HG03045 (cell line): ENCODE measurements around the gene FOXP4.

Source experiments
- ATAC-seq: cut with Tn5 transposase; IDR thresholded peaks from one replicate; pipeline ENCODE4 v1.9.1; 2021; ENCODE audit warnings: mild to moderate bottlenecking, moderate library complexity; ENCODE audit not compliant: unreplicated experiment

Gene FOXP4

GRCh38 chr6:41561931-41562911 is 16.0 kb downstream of the FOXP4 start:
- ATAC-seq: no peak

DNA sequence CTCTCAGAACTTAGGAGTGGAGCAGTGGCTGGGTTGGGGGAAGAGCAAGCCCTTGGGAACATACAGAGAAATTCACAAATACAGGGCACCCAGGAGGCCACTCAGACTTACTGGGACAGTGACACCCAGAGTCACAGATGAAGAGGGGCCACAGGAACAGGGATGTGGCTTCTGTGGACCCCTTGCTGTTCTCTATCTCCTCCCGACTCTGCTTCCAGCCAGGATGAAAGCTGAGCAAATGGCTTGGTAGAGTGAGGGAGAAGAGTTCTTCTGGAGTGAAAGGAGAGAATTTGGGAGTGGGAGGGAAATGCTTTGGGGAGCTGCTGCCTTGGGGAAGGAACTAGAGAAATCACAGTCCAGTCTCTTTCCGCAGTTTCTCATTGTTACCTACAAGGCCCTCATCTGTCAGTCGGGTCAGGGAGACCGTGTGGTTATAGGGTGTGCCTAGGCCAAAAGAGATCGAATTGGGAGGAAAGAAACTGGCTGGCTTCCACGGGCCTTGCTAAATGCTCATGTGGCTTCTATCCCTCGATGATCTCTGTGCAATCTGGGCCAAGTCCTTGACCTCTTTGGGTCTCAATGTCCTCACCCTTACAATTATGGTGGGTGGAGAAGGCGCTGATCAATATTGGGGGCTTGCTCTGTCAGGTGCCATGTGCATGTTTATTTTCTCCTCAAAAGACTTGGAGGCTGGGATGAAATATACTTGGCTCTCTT is 17.0 kb downstream of the FOXP4 start:
- no peak for ATAC-seq

- no peak for ATAC-seq
These were observed 18.4 kb downstream of the FOXP4 start for GRCh38 chr6:41564448-41565142.

- no peak for ATAC-seq
These were observed 19.5 kb downstream of the FOXP4 start for GRCh38 chr6:41565701-41566100.

- ATAC-seq: no peak
These were observed 20.8 kb downstream of the FOXP4 start for GRCh38 chr6:41566961-41567360.

DNA sequence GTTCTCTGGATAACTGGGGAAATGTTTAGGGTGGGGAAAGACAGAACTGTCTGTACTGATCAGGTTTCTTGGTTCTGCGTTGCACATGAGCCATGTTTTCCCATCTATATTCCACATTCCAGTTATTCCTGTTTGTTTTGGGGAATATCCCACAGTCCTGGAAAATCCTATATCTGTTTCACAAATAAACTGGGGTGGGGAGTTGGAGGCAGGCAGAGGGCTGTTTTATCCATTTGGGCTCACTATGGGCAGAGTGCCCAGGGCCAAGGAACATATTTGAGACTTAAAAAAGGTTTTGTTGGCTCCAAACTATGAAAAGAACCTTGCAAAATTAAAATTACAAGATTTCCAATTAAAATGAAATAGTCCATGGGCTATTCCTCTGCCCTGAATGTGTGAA is 21.5 kb downstream of the FOXP4 start:
- no peak for ATAC-seq

DNA sequence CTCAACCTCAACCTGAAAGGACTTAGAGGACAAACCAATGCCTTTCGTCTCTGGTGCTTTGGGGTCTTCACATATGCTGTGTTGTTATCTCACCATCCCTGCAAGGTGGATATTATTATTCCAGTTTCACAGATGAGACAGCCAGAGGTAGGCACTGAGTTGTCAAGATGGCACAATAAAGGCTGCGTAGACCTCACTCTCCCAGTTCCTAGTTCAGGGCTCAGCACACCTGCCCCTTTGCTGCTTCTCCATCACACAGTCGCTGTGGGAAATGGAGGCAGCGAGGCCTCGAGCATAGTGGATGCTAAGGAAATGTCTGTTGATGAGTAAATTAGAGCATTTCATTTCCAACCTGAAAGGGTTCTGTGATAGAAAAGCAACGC is 22.0 kb downstream of the FOXP4 start:
- no peak for ATAC-seq

DNA sequence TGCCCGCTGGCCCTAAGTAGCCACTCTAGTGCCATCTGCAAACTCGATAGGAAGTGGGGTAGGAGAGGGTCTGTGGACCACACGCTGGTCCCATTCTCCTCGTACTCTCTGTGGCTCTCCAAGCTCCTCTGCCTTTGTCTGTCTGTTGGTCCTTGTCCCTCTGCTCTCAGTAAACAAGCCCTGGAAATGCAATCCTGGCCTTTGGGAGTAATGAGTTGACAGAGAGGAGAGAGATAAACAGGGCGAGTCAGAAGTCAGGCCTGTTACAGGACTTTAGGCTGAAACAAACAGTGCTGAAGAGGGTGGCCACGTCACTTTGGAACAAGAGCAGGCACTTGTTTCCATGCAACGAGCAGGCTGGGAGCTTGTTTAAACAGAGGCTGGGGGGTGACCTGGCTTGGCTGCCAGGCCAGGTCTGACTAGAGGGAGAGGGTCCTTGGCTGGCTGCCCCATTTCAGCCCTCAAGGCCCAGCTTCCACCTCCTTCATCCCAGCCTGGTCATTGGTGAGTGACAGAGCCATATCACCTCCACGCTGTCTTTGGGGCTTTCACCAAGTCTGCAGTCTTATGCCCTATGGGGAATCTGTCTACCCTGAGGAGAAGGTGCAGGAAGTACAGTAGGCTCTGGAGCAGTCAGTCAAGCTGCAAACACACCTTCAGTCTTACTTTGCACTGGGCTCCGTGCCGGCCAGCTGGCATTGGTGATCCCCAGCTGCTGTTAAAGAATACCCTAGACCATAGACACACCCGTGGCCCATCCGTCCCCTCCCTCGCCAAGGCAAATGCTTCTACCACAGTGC is 22.6 kb downstream of the FOXP4 start:
- no peak for ATAC-seq

DNA sequence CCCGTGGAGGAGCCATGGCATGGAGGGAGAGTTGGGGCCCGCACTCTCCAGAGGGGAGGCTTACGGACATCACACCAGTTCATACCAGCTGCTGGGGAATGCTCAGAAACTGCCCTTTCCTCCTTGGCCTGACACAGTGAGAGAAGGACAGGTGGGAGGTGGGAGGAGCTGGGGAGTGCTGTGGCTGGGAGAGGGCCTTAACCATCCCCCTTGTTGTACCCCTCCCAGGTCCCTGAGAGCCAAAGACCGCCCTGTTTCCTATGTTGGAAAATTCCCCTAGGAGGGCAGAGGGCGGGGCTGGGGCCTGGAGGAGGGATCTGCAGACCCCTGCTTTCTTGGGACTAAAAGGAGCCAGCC is 24.1 kb downstream of the FOXP4 start:
- no peak for ATAC-seq

DNA sequence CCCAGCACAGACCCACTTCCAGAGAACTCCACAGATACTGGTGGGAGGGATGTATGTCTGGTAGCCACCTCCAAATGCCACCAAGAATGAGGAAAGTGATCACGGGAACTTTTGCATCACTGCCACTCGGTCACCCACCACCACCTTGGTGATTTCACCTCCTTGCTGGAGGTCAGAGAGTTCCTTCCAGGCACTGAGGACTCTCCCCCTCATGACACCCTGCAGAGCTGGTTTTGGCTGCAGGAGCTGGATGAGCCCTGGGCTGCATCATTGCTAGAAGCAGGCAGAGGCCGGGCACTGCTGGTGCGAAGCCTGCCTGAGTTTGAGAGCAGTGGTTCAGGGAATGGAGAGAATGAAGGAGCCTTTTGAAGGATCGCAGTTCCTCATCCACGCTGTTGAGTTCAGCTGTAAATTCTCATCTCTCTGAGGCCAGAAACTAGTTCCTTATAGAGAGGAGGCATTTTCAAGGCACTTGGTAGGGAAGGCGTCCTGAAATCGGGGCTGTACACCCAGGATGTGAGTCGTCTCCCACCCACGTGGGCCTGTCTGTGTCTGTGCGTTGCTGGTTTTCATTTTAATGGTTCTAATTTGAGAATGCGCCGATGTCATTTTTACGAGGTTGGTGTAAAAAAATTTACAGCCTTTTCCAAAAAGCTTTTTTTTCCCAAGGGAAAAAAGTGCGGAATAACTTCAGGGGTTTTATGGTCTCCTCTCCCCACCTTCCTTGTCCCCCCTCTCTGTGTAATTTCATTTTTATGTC is 25.0 kb downstream of the FOXP4 start:
- no peak for ATAC-seq

GRCh38 chr6:41572613-41573012 is 26.4 kb downstream of the FOXP4 start:
- ATAC-seq: no peak

DNA sequence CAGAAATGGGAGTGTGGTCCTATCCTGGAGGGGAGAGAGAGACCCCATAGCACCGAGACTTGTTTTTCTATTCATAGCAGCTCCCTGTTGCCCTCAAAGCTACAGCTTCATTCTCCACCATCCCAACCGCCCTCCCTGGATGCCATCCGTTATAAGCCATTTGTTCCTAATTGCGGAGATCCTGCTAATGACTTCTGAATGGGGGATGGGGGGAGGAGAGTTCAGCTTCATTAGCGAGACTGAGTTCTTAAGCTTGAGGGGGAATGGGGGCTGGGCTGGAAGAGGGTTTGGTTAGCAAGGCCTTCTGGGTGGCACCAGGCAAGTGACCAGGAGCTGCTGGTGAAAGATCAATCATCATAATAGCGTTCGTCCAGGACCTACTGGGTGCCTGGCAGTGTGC is 27.1 kb downstream of the FOXP4 start:
- no peak for ATAC-seq

DNA sequence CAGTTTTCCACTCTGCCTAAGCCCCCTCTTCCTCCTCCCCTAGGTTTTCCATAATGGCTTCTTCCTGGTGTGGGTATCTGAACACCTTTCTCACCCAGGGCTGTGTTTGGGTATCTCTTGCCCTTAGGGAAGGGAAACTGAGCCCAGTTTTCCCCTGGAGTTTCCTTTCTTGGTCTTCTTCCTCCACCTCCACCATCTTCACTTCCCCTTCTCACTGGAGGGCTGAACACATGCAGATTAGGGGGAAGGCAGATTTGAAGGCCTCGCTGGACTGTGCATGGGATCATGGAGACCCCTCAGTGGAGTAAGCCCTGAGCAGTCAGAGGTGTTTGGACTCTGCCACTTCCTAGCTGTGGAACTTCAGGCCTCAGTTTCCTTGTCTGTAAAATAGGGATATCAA is 27.8 kb downstream of the FOXP4 start:
- ATAC-seq: no peak

DNA sequence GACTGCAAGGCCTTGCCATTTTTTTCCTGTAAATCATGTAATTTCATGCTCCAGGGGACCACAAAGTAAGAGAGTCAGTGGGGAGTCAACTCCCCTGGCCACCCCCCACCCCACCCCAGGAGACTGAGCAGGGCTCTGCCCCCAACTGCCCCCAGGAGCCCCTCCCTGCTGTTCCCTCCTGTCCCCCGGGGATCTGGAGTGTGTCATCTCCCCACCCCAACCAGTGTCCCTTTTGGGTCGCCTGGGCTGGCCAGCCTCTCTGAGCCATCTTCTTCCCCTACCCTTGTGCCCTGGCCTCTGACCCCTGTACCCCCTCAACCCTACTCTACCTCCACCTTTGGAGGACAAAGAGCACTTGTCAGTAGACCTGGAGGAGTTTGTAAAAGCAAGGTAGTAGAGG is 29.4 kb downstream of the FOXP4 start:
- ATAC-seq: no peak

GRCh38 chr6:41576667-41577066 is 30.5 kb downstream of the FOXP4 start:
- no peak for ATAC-seq

DNA sequence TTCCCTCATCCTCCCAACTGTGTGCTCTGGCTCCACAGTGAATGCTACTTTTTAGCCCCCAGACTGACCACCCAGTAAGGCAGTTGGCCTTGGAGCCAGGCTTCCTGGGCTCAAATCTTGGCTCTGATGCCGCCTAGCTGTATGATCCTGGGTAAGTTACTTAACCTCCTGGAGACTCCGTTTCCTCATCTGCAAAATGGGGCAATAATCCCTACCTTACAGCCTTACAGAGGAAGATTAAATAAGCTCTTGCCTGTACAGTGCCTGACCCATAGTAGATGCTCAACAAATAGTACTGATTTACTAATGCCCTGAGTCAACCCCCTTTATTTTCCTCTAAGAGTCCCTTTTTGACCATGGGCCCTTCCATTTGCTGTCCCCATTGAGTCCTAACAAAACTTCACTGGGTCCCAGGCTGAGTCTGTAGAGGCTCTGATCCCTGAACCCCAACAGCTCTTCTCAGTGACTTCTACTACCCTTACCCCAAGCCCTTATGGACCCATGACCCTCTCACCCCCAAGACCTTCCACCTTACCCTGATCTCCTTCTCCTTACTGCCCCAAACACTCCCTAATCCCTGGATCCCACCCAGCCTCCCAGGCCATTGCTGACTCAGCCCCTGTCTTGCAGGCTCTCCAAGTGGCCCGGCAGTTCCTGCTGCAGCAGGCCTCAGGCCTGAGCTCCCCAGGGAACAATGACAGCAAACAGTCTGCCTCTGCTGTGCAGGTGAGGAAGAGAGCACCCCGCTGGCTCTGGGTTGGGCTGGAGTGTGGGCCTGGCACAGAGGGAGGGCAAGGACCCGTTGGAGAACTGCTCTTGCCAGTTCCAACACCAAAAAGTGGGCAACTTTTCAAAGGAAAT is 31.4 kb downstream of the FOXP4 start:
- no peak for ATAC-seq

GRCh38 chr6:41578217-41579087 is 32.3 kb downstream of the FOXP4 start:
- no peak for ATAC-seq

- ATAC-seq: no peak
These were observed 33.0 kb downstream of the FOXP4 start for GRCh38 chr6:41579088-41579610.
